Naive thymus-derived CD4-positive, alpha-beta T cell (primary cell): ENCODE results near the gene PAXX. TPM values are rescaled to one million over a fixed set of nuclear protein-coding genes. Genes with fewer than 3 reads are reported as not detected.

ENCODE experiments used
- ATAC-seq: fragments of 150-1000 bp; cut with Tn5 transposase; 2 replicates; pipeline ENCODE4 v1.10.0; 2021; ENCODE audit warnings: mild to moderate bottlenecking, moderate library complexity
- CTCF ChIA-PET: fragments of 350-600 bp; sonication (Branson Sonifier 250); formaldehyde crosslinking; loops from one replicate; lab custom pipeline; 2021; ENCODE audit warnings: antibody characterized with exemption; lab: Charles Lee
- POLR2A ChIA-PET: fragments of 350-600 bp; sonication (Branson Sonifier 250); formaldehyde crosslinking; loops from one replicate; lab custom pipeline; 2021; ENCODE audit warnings: antibody characterized with exemption, inconsistent platforms; lab: Charles Lee
- DNase-seq, 9 donors: peaks; one replicate each; pipeline versions ENCODE4 v3.0.0 to v3.0.0-alpha.2; 2020 to 2022; ENCODE audit warnings: mixed read lengths in 1 of 9
- H3K27ac ChIP-seq: one replicate; pipeline ENCODE4 v1.7.0; 2013; ENCODE audit warnings: mild to moderate bottlenecking, low read depth, low read length, moderate library complexity
- H3K27me3 ChIP-seq, 2 donors: one replicate each; pipeline ENCODE4 v1.7.0; 2013; ENCODE audit warnings: low read length in 2 of 2, mild to moderate bottlenecking in 2 of 2, moderate library complexity in 2 of 2; ENCODE audit not compliant: control insufficient read depth in 2 of 2, insufficient read depth in 2 of 2
- H3K36me3 ChIP-seq, 3 experiments: 1 replicate in 2 of 3; 2 replicates in 1 of 3; pipeline ENCODE4 v1.7.0; 2013; ENCODE audit warnings: low read length in 3 of 3, mild to moderate bottlenecking in 3 of 3, moderate library complexity in 1 of 3; ENCODE audit not compliant: insufficient read depth in 3 of 3, control insufficient read depth in 2 of 3
- H3K4me1 ChIP-seq, 2 donors: one replicate each; pipeline ENCODE4 v1.7.0; 2013; ENCODE audit warnings: low read length in 2 of 2, mild to moderate bottlenecking in 2 of 2, moderate library complexity in 1 of 2; ENCODE audit not compliant: control insufficient read depth in 2 of 2, insufficient read depth in 2 of 2
- H3K4me3 ChIP-seq: 2 replicates; pipeline ENCODE4 v1.7.0; 2013; ENCODE audit warnings: mild to moderate bottlenecking, low read length
- H3K9me3 ChIP-seq, 3 experiments: 1 replicate in 2 of 3; 2 replicates in 1 of 3; pipeline ENCODE4 v1.7.0; 2013; ENCODE audit warnings: low read length in 3 of 3; ENCODE audit not compliant: control insufficient read depth in 2 of 3
- H3K27ac Mint-ChIP-seq, 9 donors: one replicate each; pipeline ENCODE4 v1.8.0; 2020 to 2022; ENCODE audit warnings: mixed read lengths in 9 of 9, mild to moderate bottlenecking in 8 of 9, moderate library complexity in 5 of 9, inconsistent platforms in 2 of 9
- H3K27me3 Mint-ChIP-seq, 5 donors: one replicate each; pipeline ENCODE4 v1.8.0; 2021 to 2022; ENCODE audit warnings: mixed read lengths in 5 of 5, mild to moderate bottlenecking in 1 of 5
- H3K36me3 Mint-ChIP-seq, 5 donors: one replicate each; pipeline ENCODE4 v1.8.0; 2020 to 2022; ENCODE audit warnings: mixed read lengths in 5 of 5, mild to moderate bottlenecking in 3 of 5, inconsistent platforms in 1 of 5
- H3K4me1 Mint-ChIP-seq, 7 donors: one replicate each; pipeline ENCODE4 v1.8.0; 2020 to 2022; ENCODE audit warnings: mixed read lengths in 7 of 7, mild to moderate bottlenecking in 3 of 7, inconsistent platforms in 1 of 7
- H3K4me3 Mint-ChIP-seq, 10 donors: one replicate each; pipeline ENCODE4 v1.8.0; 2020 to 2022; ENCODE audit warnings: mild to moderate bottlenecking in 10 of 10, mixed read lengths in 10 of 10, moderate library complexity in 6 of 10, inconsistent platforms in 2 of 10
- H3K9me3 Mint-ChIP-seq, 11 donors: one replicate each; pipeline ENCODE4 v1.8.0; 2020 to 2022; ENCODE audit warnings: mixed read lengths in 11 of 11, mild to moderate bottlenecking in 4 of 11, inconsistent platforms in 1 of 11, moderate library complexity in 1 of 11
- intact Hi-C, 2 donors: fragments of 100-400 bp; cut with micrococcal nuclease; formaldehyde crosslinking; loops; one replicate each; pipeline ENCODE4 v1.15.1; 2023
- polyA plus RNA-seq, 2 donors: library from polyadenylated mRNA; unstranded; fragments of 300-500 nt; fragmentation: Illumina TruSeq; gene quantifications; one replicate each; pipeline ENCODE4 v1.2.3, GENCODE V29; 2021
- total RNA-seq, 6 experiments: library from RNA in 5 of 6; stranded (reverse) in 5 of 6; gene quantifications; 1 replicate in 5 of 6; 2 replicates in 1 of 6; pipeline ENCODE4 v1.2.3 and lab custom pipeline; 2021 to 2026

PAXX gene
- total and polyA plus RNA-seq, 7 experiments from 2014 or later = 49.3 to 78.2 (median 66.0) TPM

DNA sequence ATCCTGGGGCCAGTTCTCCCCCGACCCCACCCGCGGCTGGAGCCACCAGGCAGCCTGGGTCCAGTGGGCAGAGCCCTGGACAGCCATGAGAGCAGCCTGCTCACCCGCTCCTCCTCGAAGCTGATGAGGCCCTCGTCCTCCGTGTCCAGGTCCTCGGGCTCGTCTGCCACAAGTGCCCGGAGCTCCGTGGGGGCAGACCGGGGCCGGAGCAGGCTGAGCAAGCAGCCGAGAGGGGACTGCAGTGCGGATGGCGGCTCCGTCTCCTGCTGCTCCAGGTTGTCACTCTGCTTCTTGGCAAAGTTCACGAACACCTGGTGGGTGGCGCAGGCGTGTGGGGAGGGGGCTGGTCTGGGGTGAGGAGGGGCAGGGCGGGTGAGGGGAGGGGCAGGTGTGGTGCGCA lies 16.1 kb downstream of the PAXX start:
- intact Hi-C loops = no loop called here
- CTCF ChIA-PET = no interaction called here
- H3K9me3 Mint-ChIP-seq = no peaks in the 10 kb centered on the region

DNA sequence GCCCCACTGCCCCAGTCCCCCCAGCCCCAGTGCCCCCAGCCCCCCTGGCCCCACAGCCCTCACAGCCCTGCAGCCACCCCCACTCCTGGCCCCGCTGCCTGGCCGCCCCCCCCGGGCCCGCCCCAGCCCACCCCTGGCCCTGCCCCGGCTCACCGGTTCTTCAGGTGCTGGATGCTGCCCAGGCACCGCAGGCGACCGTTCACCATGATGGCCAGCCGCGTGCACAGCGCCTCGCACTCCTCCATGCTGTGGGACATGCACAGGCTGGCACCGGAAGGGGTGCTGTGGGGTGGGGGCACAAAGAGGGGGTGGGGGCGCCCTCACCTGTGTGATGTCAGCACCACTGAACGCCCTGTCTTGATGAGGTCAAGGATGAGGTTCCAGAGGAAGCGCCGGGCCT lies 17.0 kb downstream of the PAXX start:
- H3K4me3 ChIP-seq = no peak overlapping the region
- Mint-ChIP-seq H3K9me3 (no peaks in the 10 kb centered on the region), H3K36me3 (no peaks in the 10 kb centered on the region), H3K4me1 (peaks cover 0 to 3% (median 0%) of the 10 kb centered on the region in 7 donors), H3K27ac (no peak overlapping the region), H3K4me3 (no peak overlapping the region), H3K27me3 (peaks cover 0 to 3% (median 0%) of the 10 kb centered on the region in 5 donors)
- ChIA-PET POLR2A (no interaction called here), CTCF (no interaction called here)
- H3K27me3 ChIP-seq = no peaks in the 10 kb centered on the region
- H3K9me3 ChIP-seq = no peaks in the 10 kb centered on the region
- no peak for DNase-seq
- peaks cover 0 to 4% (median 0%) of the 10 kb centered on the region in 3 experiments for H3K36me3 ChIP-seq
- no peaks in the 10 kb centered on the region for H3K4me1 ChIP-seq
- intact Hi-C loops = no loop called here
- H3K27ac ChIP-seq = no peak overlapping the region
- no peak for ATAC-seq

More for the DNA sequence above, 16.1 kb downstream of the PAXX start:
- no peak for ATAC-seq
- Histone ChIP-seq H3K4me3 (no peak overlapping the region), H3K27ac (no peak overlapping the region), H3K9me3 (no peaks in the 10 kb centered on the region), H3K27me3 (no peaks in the 10 kb centered on the region), H3K36me3 (peaks cover 0 to 4% (median 0%) of the 10 kb centered on the region in 3 experiments), H3K4me1 (no peaks in the 10 kb centered on the region)
- Mint-ChIP-seq H3K4me1 (peaks cover 0 to 3% (median 0%) of the 10 kb centered on the region in 7 donors), H3K27ac (no peak overlapping the region), H3K27me3 (peaks cover 0 to 3% (median 0%) of the 10 kb centered on the region in 5 donors), H3K4me3 (no peak overlapping the region), H3K36me3 (no peaks in the 10 kb centered on the region)
- POLR2A ChIA-PET = no interaction called here
- no peak for DNase-seq

DNA sequence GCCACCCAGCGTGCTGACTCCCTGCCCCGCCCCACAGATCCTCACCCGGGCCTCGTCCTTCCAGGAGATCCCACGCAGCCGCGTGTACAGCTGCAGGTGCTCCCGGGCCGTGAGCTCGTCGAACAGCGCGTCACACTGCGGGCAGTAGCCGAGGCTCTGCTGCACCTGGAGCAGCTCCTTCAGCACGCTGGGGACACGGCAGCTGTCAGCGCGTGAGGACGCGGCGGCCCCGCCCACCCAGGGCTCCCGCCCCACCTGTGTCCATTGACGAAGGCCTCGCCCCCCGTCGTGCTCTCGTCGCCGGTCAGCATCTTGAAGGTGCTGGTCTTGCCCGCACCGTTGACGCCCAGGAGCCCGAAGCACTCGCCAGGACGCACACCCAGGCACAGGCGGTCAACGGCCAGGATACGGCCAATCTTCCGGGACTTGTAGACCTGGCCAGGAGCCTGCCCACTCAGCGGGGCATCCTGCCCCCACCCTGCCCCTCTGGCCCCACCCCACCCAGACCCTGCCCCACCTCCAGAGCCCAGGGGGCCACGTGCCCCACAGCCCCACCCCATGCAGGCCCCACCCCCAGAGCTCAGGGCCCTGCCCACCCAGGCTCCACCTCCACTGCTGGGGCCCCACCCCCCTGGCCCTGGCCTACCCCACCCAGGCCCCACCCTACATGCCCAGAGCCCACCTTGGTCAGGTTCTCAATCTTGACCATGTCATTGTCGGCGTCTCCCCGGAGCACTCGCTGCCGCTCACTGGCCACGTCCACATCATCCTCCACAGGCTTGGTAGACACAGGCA lies 17.9 kb downstream of the PAXX start:
- H3K27me3 Mint-ChIP-seq = no peaks in the 10 kb centered on the region
- H3K27me3 ChIP-seq = no peaks in the 10 kb centered on the region
- peaks cover 0 to 13% (median 0%) of the 10 kb centered on the region in 3 experiments for H3K36me3 ChIP-seq
- no peaks in the 10 kb centered on the region for H3K4me1 ChIP-seq
- no peak for DNase-seq
- intact Hi-C loops = no loop called here
- no peaks in the 10 kb centered on the region for H3K9me3 ChIP-seq
- no peaks in the 10 kb centered on the region for H3K36me3 Mint-ChIP-seq
- no peak overlapping the region for H3K27ac Mint-ChIP-seq
- CTCF ChIA-PET = no interaction called here
- H3K9me3 Mint-ChIP-seq = no peaks in the 10 kb centered on the region
- no peak overlapping the region for H3K27ac ChIP-seq
- no peak overlapping the region for H3K4me3 ChIP-seq
- H3K4me3 Mint-ChIP-seq = no peak overlapping the region
- no peak for ATAC-seq
- POLR2A ChIA-PET = interaction anchor here (0.6 kb wide), 1 partner anchor 32 kb away, joined by 3 read pairs; no protein-coding TSS in a partner anchor
- H3K4me1 Mint-ChIP-seq = no peaks in the 10 kb centered on the region

DNA sequence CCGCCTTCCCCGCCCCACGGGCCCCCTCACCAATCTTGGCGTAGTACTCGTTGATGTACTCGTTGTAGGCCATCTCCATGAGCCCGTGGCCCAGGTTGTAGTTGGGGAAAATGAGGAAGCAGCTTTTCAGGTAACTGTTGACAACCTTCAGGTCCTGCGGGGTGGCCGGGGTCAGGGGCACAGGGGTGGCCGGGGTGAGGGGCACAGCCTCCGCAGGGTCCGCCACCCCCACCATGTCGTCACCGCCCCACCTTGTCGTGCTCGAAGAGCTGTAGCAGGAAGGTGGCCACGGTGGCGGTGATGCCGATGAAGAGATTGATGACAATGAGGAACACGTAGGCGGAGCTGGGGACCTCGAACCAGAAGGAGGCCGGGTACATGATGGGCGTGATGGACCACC lies 18.9 kb downstream of the PAXX start:
- intact Hi-C loops = no loop called here
- DNase-seq (no peak), ATAC-seq (no peak)
- ChIA-PET POLR2A (interaction anchor here (0.6 kb wide), 1 partner anchor 31 kb away, joined by 3 read pairs; no protein-coding TSS in a partner anchor), CTCF (no interaction called here)
- Histone ChIP-seq H3K36me3 (peaks cover 0 to 16% (median 0%) of the 10 kb centered on the region in 3 experiments), H3K4me3 (no peak overlapping the region), H3K27ac (no peak overlapping the region), H3K27me3 (no peaks in the 10 kb centered on the region), H3K9me3 (no peaks in the 10 kb centered on the region), H3K4me1 (no peaks in the 10 kb centered on the region)
- Mint-ChIP-seq H3K4me3 (no peak overlapping the region), H3K9me3 (no peaks in the 10 kb centered on the region), H3K27ac (no peak overlapping the region), H3K4me1 (no peaks in the 10 kb centered on the region), H3K36me3 (no peaks in the 10 kb centered on the region), H3K27me3 (no peaks in the 10 kb centered on the region)

DNA sequence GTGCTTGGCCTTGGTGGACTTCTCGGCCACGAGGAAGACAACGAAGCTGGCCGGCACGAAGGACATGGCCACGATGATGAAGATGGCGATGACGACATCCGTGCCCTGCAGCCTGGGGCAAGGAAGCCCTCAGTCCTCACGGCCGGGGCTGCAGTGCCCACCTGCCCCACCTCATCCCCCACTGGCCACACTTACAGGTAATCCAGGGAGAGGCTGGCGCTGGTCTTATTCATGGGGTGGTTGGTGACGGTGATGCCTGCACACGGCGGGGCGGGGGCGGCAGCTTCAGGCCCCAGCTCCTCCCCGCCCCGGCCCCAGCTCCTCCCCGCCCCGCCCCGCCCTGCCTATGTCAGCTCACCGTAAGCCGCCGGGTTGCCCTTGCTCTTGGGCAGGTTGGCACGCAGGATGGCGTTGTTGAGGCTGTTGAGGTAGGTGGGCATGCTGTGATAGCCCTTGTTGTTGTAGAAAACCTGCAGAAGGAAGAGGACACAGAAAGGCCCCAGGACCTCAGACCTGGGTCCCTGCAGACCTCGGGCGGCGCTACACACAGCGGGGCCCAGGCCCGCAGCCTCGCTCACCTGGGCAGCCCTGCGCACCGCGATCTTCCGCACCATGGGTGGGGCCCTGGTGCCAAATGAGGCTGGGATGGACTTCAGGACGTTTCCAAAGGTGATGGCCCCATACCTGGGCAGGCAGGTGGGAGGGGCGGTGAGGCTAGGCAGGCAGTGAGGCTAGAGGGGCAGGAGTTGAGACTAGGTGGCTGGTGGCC lies 19.9 kb downstream of the PAXX start:
- no peak for DNase-seq
- H3K27ac ChIP-seq = no peak overlapping the region
- ATAC-seq = no peak
- intact Hi-C loops = no loop called here
- Mint-ChIP-seq H3K27ac (no peak overlapping the region), H3K4me1 (no peaks in the 10 kb centered on the region), H3K27me3 (no peaks in the 10 kb centered on the region), H3K36me3 (peaks cover 0 to 4% (median 0%) of the 10 kb centered on the region in 5 donors), H3K9me3 (no peaks in the 10 kb centered on the region), H3K4me3 (no peak overlapping the region)
- no peaks in the 10 kb centered on the region for H3K27me3 ChIP-seq
- H3K4me1 ChIP-seq = no peaks in the 10 kb centered on the region
- no peak overlapping the region for H3K4me3 ChIP-seq
- no peaks in the 10 kb centered on the region for H3K9me3 ChIP-seq
- CTCF ChIA-PET = no interaction called here
- POLR2A ChIA-PET = no interaction called here
- peaks cover 0 to 26% (median 0%) of the 10 kb centered on the region in 3 experiments for H3K36me3 ChIP-seq

DNA sequence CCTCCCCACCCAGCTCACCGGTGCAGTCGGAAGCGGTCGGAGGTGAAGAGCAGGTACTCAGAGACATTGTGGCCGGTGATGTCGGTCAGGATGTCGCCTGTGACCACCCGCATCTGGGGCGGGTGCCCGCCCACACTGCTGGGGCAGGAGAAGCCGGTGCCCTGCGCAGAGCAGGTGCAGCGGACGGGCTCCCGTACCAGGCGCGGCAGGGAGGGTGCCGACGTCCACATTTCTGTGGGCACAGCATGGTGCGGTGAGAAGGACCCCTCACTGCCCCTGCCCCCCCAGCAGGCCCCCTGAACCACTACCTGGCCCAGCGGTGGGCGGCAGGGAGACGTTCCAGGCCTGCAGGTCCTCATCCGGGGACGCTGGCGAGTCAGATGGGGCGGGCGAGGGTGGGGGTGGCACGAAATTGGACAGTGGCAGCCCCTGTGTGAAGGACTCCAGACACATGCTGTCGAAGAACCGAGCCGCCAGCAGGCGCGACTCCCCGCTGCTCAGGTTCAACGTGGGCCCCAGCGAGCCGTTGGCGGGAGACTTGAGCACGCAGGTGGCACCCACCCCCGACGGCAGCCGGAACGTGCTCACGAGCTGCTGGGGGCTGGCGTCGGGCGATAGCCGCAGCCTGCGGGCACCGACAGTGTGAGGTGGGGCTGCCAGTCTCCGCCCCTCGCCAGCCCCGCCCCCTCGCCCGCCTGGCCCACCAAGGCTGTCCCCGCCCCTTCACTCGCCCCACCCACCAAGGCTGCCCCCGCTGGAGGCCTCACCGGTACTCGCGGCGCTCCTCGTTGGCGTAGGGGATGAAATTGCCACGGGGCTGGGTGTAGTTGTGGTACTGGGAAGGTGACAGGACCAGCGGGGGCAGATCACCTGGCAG lies 20.7 kb downstream of the PAXX start:
- no peak overlapping the region for H3K4me3 ChIP-seq
- ATAC-seq (no peak), DNase-seq (no peak)
- POLR2A ChIA-PET = no interaction called here
- H3K4me1 Mint-ChIP-seq = no peaks in the 10 kb centered on the region
- intact Hi-C loops = no loop called here
- no peaks in the 10 kb centered on the region for H3K9me3 Mint-ChIP-seq
- no peak overlapping the region for H3K27ac ChIP-seq
- no peak overlapping the region for H3K27ac Mint-ChIP-seq
- no peaks in the 10 kb centered on the region for H3K4me1 ChIP-seq
- no peak overlapping the region for H3K4me3 Mint-ChIP-seq
- no peaks in the 10 kb centered on the region for H3K27me3 Mint-ChIP-seq
- no peaks in the 10 kb centered on the region for H3K27me3 ChIP-seq
- peaks cover 0 to 33% (median 0%) of the 10 kb centered on the region in 3 experiments for H3K36me3 ChIP-seq
- CTCF ChIA-PET = no interaction called here
- peaks cover 0 to 5% (median 0%) of the 10 kb centered on the region in 5 donors for H3K36me3 Mint-ChIP-seq
- H3K9me3 ChIP-seq = no peaks in the 10 kb centered on the region
